Peyer's patch (tissue), 4 donors: ENCODE measurements around the gene CD28. TPM values are rescaled to one million over a fixed set of nuclear protein-coding genes. Genes with fewer than 3 reads are reported as not detected.
"Not testable (repeated sequence)": the region's sequence is repeated elsewhere in the genome, so short reads cannot be mapped to it uniquely, and the experiment has no call there.

ENCODE experiments used
- DNase-seq, 3 donors: peaks; one replicate each; pipeline ENCODE4 v3.0.0-alpha.2; 2017 to 2019
- H3K27ac ChIP-seq, 4 donors: fragments of 200-600 bp; sonication (generic); one replicate each; pipeline ENCODE4 v1.5.1; 2016 to 2019
- H3K27me3 ChIP-seq, 2 donors: fragments of 200-600 bp; sonication (generic); one replicate each; pipeline ENCODE4 v1.5.1; 2019
- H3K36me3 ChIP-seq, 3 donors: fragments of 200-600 bp; sonication (generic); one replicate each; pipeline ENCODE4 v1.5.1; 2016 to 2019
- H3K4me1 ChIP-seq, 4 donors: fragments of 200-600 bp; sonication (generic); one replicate each; pipeline ENCODE4 v1.5.1; 2016 to 2019
- H3K4me3 ChIP-seq, 4 donors: fragments of 200-600 bp; sonication (generic); 1 replicate in 3 of 4; 2 replicates in 1 of 4; pipeline ENCODE4 v1.5.1; 2016 to 2019; ENCODE audit warnings: mild to moderate bottlenecking in 1 of 4
- H3K9me3 ChIP-seq, 4 donors: fragments of 200-600 bp; sonication (generic); one replicate each; pipeline ENCODE4 v1.5.1; 2016 to 2019; ENCODE audit warnings: mild to moderate bottlenecking in 1 of 4
- CTCF ChIP-seq, 6 experiments: fragments of 450-650 bp in 4 of 6; fragments of 200-600 bp in 2 of 6; sonication (generic) in 1 of 6; IDR thresholded peaks; one replicate each; pipeline ENCODE4 v1.5.1; 2017 to 2019; ENCODE audit warnings: antibody characterized with exemption in 6 of 6, mild to moderate bottlenecking in 3 of 6, moderate library complexity in 1 of 6
- POLR2A ChIP-seq, 2 donors: fragments of 450-650 bp; IDR thresholded peaks; one replicate each; pipeline ENCODE4 v1.5.1; 2017; ENCODE audit warnings: antibody characterized with exemption in 2 of 2, mild to moderate bottlenecking in 2 of 2, moderate library complexity in 2 of 2
- total RNA-seq, 4 donors: library from RNA; depleted of rRNA; stranded (reverse); fragments of >200 nt; gene quantifications; one replicate each; pipeline ENCODE4 v1.1.0, GENCODE V29; 2016

CD28 gene
- total RNA-seq, 4 donors from 2014 or later: 0.53 to 5.0 (median 0.76) TPM

- Histone ChIP-seq H3K4me1 (no peaks in the 10 kb centered on the region), H3K4me3 (no peak overlapping the region), H3K9me3 (no peaks in the 10 kb centered on the region), H3K27me3 (no peaks in the 10 kb centered on the region), H3K36me3 (no peaks in the 10 kb centered on the region), H3K27ac (no peak overlapping the region)
- DNase-seq: no peak
- no peak for TF ChIP-seq CTCF (IDR thresholded peaks at IDR 0.05)
- no peak for TF ChIP-seq POLR2A (IDR thresholded peaks at IDR 0.05)
Measured at GRCh38 chr2:203697190-203697589, 9.2 kb upstream of the CD28 start.

DNA sequence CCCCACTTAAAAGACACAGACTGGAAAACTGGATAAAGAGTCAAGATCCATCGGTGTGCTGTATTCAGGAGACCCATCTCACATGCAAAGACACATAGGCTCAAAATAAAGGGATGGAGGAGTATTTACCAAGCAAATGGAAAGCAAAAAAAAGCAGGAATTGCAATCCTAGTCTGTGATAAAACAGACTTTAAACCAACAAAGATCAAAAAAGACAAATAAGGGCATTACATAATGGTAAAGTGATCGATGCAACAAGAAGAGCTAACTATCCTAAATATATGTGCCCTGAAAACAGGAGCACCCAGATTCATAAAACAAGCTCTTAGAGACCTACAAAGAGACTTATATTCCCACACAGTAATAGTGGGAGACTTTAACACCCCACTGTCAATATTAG, 8.7 kb upstream of the CD28 start:
- H3K27ac ChIP-seq, H3K4me3 ChIP-seq, H3K9me3 ChIP-seq, H3K27me3 ChIP-seq, DNase-seq, H3K36me3 ChIP-seq, H3K4me1 ChIP-seq: not testable (repeated sequence)

- H3K4me3 ChIP-seq, H3K27me3 ChIP-seq, H3K4me1 ChIP-seq, H3K27ac ChIP-seq, DNase-seq, H3K9me3 ChIP-seq, H3K36me3 ChIP-seq: not testable (repeated sequence)
Measured at GRCh38 chr2:203698410-203698809, 8.0 kb upstream of the CD28 start.

- H3K4me1 ChIP-seq: no peaks in the 10 kb centered on the region
- no peaks in the 10 kb centered on the region for H3K9me3 ChIP-seq
- TF ChIP-seq CTCF (IDR thresholded peaks at IDR 0.05) (no peak), POLR2A (IDR thresholded peaks at IDR 0.05) (no peak)
- H3K36me3 ChIP-seq: no peaks in the 10 kb centered on the region
- no peak for DNase-seq
- H3K27me3 ChIP-seq: no peaks in the 10 kb centered on the region
- H3K27ac ChIP-seq: peak overlapping the region in 1 of 4 donors; percentile 23
- H3K4me3 ChIP-seq: no peak overlapping the region
Measured at GRCh38 chr2:203704430-203704829, 2.0 kb upstream of the CD28 start.

DNA sequence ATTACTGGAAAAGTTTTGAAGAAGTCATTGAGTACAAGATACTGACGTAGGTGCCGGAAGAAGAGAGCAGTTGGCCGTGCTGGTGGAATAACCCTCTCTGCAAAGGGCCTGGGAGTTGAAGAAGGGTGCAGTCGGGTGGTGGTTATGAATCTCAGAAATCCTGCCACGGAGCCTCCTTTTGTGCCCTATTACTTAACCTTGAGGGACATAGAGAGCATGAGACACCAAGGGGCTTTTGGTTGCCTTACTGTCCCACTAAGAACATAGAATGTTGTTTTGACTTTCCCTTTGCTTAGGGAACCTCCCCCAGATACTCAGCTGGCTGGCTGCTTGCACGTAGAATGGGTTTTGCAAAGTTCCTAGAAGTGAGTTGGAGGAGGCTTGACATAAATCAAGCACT, 1.3 kb upstream of the CD28 start:
- no peaks in the 10 kb centered on the region for H3K36me3 ChIP-seq
- no peaks in the 10 kb centered on the region for H3K27me3 ChIP-seq
- peak overlapping the region; percentile 20 to 60 (median 30) for H3K27ac ChIP-seq
- no peak for TF ChIP-seq POLR2A (IDR thresholded peaks at IDR 0.05)
- no peak for TF ChIP-seq CTCF (IDR thresholded peaks at IDR 0.05)
- no peaks in the 10 kb centered on the region for H3K4me1 ChIP-seq
- H3K9me3 ChIP-seq: no peaks in the 10 kb centered on the region
- DNase-seq: peak in 1 of 3 donors; percentile 46
- no peak overlapping the region for H3K4me3 ChIP-seq

GRCh38 chr2:203707530-203707929, 1.1 kb downstream of the CD28 start:
- TF ChIP-seq CTCF (IDR thresholded peaks at IDR 0.05) (no peak), POLR2A (IDR thresholded peaks at IDR 0.05) (no peak)
- H3K27me3 ChIP-seq: no peaks in the 10 kb centered on the region
- H3K9me3 ChIP-seq: no peaks in the 10 kb centered on the region
- peak overlapping the region; percentile 13 to 58 (median 44) for H3K27ac ChIP-seq
- no peaks in the 10 kb centered on the region for H3K4me1 ChIP-seq
- DNase-seq: no peak
- H3K4me3 ChIP-seq: peak overlapping the region; percentile 2 to 23 (median 6)
- no peaks in the 10 kb centered on the region for H3K36me3 ChIP-seq

DNA sequence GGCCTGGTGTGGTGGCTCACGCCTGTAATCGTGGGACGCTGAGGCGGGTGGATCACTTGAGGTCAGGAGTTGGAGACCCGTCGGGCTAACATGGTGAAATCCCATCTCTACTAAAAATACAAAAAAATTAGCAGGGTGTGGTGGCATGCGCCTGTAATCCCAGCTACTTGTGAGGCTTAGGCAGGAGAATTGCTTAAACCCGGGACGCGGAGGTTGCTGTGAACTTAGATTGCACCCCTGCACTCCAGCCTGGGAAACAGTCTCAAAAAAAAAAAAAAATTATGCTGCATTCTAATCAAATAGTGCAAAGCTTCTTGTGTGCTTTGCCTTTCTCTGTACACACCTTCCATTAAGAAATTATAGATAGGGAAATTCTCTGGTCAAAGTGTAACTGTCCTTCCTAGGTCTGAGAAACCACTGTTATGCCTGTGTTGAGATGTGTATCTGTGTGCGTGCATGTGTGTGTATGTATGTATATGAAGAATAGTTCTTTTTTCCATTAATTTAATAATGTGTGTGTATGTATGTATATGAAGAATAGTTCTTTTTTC, 2.5 kb downstream of the CD28 start:
- Histone ChIP-seq H3K9me3 (no peaks in the 10 kb centered on the region), H3K27ac (peak overlapping the region in 2 of 4 donors; percentile 15 to 52), H3K27me3 (no peaks in the 10 kb centered on the region), H3K4me3 (peak overlapping the region in 2 of 4 donors; percentile 12 to 22), H3K4me1 (no peaks in the 10 kb centered on the region), H3K36me3 (no peaks in the 10 kb centered on the region)
- DNase-seq: no peak
- TF ChIP-seq POLR2A (IDR thresholded peaks at IDR 0.05) (no peak), CTCF (IDR thresholded peaks at IDR 0.05) (no peak)
